GM12891 (cell line): ENCODE measurements around the gene ATP2B2.

Source experiments
- PAX5 ChIP-seq: IDR thresholded peaks from 2 replicates; pipeline ENCODE4 v1.6.1; 2011; ENCODE audit warnings: low read length, moderate library complexity, mild to moderate bottlenecking; ENCODE audit not compliant: insufficient read depth, severe bottlenecking
- POLR2A ChIP-seq: IDR thresholded peaks from 2 replicates; pipeline ENCODE4 v1.6.1; 2011; ENCODE audit warnings: low read depth, low read length, control low read depth
- POLR2AphosphoS5 ChIP-seq: IDR thresholded peaks from 2 replicates; pipeline ENCODE4 v1.6.1; 2011; ENCODE audit warnings: low read depth, low read length, control low read depth
- POU2F2 ChIP-seq: IDR thresholded peaks from 2 replicates; pipeline ENCODE4 v1.6.1; 2011; ENCODE audit warnings: low read depth, mild to moderate bottlenecking, control low read depth, low read length, moderate library complexity
- SPI1 ChIP-seq: IDR thresholded peaks from 2 replicates; pipeline ENCODE4 v1.6.1; 2011; ENCODE audit warnings: low read depth, low read length, control low read depth
- TAF1 ChIP-seq: IDR thresholded peaks from 2 replicates; pipeline ENCODE4 v1.6.1; 2011; ENCODE audit warnings: low read depth, low read length, control low read depth

GRCh38 chr3:10365791-10366190 is 139.6 kb downstream of the ATP2B2 start:
- no peak for TF ChIP-seq POLR2A
- no peak for TF ChIP-seq POLR2AphosphoS5
- TF ChIP-seq TAF1 = no peak
- TF ChIP-seq SPI1 = no peak
- no peak for TF ChIP-seq PAX5
- TF ChIP-seq POU2F2 = no peak
